Stimulated activated CD8-positive, alpha-beta memory T cell treated with anti-CD3 and anti-CD28 coated beads, Interleukin-4, amount 100 ng/mL, for 24 hours (primary cell): ENCODE measurements around the gene JMJD7.

Source experiments
- DNase-seq: peaks from one replicate; pipeline ENCODE4 v3.0.0-alpha.2; 2020; ENCODE audit warnings: low read depth

The JMJD7 gene

GRCh38 chr15:41801185-41801584, 26.7 kb upstream of the JMJD7 start:
- DNase-seq = no peak

DNA sequence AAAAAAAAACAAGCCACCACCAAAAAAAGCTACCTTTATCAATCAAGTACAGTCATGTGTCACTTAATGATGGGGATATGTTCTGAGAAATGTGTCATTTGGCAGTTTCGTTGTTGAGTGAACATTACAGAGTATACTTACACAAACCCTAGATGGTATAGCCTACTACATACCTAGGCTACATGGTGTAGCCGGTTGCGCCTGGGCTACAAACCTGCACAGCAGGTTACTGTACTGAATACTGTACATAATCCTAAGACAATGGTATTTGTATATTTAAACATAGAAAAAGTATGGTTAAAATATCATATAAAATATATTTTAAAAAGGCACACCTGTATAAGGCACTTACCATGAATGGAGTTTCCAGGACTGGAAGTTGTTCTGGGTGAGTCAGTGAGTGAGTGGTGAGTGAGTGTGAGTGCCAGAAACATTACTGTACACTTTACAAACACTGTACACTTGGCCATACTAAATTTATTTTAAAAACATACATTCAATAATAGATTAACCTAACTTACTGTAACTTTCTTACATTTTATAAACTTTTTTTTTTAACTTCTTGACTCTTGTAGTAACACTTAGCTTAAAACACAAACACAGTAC, 25.9 kb upstream of the JMJD7 start:
- DNase-seq = no peak

- DNase-seq = no peak
Observed at GRCh38 chr15:41804361-41804760, 23.5 kb upstream of the JMJD7 start.

DNA sequence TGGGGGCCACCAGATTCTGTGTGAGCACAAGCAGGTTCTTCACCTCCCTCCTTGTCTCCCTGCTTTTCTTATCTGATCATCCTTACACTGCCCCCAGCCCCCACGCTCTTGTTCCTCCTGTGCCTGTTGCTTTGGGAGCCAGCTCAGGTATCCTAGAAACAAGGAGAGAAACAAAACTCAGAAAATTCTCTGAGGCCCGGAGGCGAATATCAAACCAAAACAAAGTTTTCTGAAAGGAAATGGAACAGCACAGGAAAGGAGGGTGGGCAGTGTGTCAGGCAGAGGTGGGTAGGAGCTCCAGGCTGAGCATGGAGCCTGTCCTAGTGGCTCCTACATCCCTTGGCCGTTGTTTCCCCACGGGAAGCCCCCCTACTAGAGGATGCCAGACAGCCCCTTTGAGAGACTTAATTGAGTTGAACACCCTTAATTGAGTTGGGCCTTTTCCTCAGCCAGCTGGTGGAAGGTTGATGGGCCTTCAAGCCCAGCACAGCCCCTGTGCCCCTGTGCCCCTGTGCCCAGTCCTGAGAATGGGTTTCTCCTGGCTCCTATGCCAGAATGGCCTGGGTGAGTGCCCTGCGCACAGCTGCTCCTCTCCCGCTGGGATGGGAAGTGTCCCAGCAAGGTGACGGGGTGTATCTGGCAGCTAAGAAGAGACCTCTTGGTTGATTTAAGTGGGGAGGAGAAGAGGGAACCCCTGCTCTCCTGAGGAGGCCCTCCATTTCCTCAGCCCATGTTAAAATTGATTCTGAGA, 22.8 kb upstream of the JMJD7 start:
- no peak for DNase-seq

GRCh38 chr15:41805711-41806110, 22.2 kb upstream of the JMJD7 start:
- DNase-seq = no peak

GRCh38 chr15:41806291-41807181, 21.4 kb upstream of the JMJD7 start:
- no peak for DNase-seq

DNA sequence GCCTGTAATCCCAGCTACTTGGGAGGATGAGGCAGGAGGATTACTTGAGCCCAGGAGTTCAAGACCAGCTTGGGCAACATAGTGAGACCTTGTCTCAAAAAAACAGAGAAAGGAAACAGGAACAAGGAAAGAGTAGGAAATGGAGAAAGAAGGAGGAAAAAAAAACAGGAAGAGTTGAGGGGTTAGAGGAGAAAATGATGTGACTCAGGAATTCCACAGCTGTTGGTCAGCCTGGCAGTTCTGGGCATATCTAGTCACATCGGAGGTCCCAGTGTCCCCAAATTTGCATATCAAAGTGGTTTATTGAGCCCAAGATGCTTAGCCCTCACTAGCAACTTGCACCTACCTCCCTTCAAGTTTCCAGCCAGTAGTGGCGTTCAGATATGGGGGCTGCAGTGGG, 18.8 kb upstream of the JMJD7 start:
- no peak for DNase-seq

GRCh38 chr15:41809526-41810220, 18.2 kb upstream of the JMJD7 start:
- DNase-seq = no peak

DNA sequence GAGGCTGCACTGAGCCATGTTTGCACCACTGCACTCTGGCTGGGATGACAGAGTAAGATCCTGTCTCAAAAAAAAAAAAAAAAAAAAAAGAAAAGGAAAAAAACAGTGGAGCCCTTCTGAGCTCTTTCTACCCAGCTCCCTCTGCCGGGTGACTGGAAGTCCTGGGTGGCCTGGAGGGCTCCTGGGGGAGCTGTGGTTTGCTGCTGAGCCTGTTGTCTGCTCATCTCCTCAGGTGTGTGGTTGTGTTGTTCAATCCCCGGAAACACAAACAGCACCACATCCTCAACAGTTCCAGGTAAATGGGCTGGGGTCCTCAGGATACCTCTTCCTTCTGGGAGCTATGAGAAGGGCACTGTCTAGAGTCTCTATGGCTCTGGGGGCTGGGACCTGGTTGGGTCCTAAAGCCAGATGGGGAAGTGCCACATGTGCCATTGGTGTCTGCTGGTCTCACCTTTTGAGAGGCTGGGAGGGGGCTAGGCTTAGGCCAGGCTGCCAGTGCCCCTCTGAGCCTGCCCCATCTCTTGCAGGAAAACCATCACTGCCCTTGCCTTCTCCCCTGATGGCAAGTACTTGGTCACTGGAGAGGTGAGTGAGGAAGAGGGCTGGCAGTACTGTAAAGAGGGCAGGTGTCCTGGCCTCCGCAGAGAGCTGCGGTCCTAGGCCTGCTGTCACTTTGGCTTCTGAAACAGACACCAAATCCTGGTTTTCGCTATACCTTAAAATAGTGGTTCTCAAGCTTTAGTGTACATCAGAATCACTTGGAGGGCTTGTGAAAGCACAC, 17.1 kb upstream of the JMJD7 start:
- DNase-seq = no peak

- peak; percentile 56 for DNase-seq
Observed at GRCh38 chr15:41811432-41812195, 16.3 kb upstream of the JMJD7 start.

- DNase-seq = no peak
Observed at GRCh38 chr15:41812820-41813375, 15.0 kb upstream of the JMJD7 start.

GRCh38 chr15:41813426-41813825, 14.5 kb upstream of the JMJD7 start:
- no peak for DNase-seq

DNA sequence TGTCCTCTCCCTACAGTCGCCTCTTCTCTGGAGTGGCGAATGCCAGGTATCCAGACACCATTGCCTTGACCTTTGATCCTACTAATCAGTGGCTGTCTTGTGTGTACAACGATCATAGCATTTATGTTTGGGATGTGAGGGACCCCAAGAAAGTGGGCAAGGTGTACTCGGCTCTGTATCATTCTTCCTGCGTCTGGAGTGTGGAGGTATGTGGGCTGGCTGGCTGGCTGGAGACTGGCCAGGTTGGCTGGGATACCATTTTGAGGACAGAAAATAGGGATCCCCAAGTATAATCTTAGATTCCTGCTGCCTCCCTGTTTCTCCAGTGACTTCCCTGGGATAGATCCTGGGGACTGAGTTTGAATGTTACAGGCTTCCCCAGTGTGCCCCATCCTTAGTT, 13.4 kb upstream of the JMJD7 start:
- DNase-seq = no peak

DNA sequence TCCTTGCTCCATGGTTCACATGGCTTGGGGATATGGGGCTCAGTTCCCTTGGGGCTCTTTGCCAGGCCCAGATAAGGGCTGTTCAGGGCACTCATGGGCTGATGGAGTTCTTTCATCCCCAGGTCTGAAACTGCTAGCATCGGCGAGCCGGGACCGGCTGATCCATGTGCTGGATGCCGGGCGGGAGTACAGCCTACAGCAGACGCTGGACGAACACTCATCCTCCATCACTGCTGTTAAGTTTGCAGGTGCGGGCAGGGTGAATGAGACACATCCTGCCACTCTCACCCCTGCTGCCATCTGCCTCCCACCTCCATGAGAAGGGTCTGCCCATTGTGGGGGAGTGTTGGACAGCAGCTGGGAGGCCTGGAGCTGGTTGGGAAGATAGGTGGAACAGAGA, 11.1 kb upstream of the JMJD7 start:
- DNase-seq = no peak

- DNase-seq = no peak
Observed at GRCh38 chr15:41817327-41817726, 10.6 kb upstream of the JMJD7 start.

- DNase-seq = no peak
Observed at GRCh38 chr15:41817781-41818180, 10.1 kb upstream of the JMJD7 start.

DNA sequence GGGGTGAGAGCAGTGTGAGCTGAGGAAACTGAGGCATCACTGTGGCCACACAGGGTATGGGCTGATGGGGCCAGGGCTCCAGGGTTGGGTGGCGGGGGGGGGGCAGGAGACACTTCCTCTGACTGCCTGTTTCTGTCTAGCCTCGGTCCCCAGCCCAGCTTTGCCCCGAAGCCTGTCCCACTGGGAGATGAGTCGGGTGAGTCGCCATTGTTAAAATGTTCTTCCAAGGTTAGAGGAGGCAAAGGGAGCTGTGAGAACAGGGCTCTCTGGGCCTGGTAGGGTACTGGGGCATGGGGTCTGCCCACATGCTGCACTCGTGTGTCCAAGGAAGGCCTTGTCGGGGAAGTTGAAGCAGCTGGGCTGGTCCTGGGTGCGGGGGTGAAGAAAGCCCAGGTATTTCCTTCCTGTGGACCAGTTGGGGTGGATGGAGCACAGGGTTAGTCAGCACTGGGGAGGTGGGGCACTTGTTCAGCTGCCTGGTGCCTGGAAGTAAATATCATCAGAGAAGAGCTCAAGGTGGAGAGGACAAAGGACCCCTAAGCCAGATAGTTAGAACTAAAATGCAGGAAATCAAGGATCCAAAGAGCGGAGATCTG, 8.3 kb upstream of the JMJD7 start:
- DNase-seq = no peak

- DNase-seq = no peak
Observed at GRCh38 chr15:41820791-41821423, 7.0 kb upstream of the JMJD7 start.

DNA sequence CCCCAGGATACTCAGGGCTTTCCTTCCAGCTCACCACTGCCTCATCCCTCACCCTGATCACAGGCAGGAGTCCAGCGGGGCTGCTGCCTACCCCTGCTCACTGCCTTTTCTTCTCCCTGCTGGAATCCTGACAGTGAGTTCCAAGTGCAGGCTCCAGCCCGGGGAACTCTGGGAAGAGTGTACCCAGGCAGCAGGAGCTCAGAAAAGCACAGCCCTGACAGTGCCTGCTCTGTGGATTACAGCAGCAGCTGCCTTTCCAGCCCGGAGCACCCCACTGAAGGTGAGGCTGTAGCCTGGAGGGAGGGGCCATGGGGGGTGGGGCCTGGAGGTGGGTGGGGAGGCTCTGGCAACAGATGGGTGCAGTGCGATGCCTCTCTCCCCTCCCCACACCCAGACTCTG, 6.1 kb upstream of the JMJD7 start:
- DNase-seq = no peak

DNA sequence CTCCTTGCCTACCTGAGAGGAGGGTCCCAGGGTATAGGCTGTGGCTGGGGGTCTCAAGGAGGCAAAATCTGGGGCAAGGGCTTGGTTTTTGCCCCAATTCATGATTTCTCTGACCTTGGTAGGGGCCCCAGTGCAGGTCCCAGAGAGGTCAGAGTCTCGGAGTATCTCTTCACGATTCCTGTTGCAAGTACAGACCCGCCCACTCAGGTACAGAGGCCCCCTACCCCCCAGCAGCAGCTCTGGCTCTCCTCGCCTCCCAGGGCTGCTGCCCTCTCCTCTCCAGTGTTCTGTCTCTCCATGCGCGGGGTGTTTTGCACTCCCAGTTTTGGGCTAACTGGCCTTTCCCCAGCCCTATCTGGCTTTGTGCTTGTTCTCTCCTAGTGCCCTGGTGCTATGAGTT, 5.4 kb upstream of the JMJD7 start:
- no peak for DNase-seq
